GM12878 (cell line): ENCODE results near the gene POLR1H.

Source experiments
- BCLAF1 ChIP-seq: fragments of 450-650 bp; IDR thresholded peaks from 2 replicates; pipeline ENCODE4 v1.6.1; 2017; ENCODE audit warnings: antibody characterized with exemption, mild to moderate bottlenecking, moderate library complexity
- CTCF ChIP-seq, 3 experiments: IDR thresholded peaks in 2 of 3; conservative IDR thresholded peaks in 1 of 3; 2 replicates each; pipeline ENCODE4 v1.5.1; 2011; ENCODE audit warnings: low read depth in 3 of 3, low read length in 3 of 3, mild to moderate bottlenecking in 3 of 3, control low read depth in 2 of 3, moderate library complexity in 2 of 3, inconsistent platforms in 1 of 3, mixed read lengths in 1 of 3; ENCODE audit not compliant: control insufficient read depth in 2 of 3, insufficient read depth in 1 of 3; ENCODE audit errors: extremely low read depth in 1 of 3
- EZH2 ChIP-seq: IDR thresholded peaks from 2 replicates; pipeline ENCODE4 v1.6.1; 2012; ENCODE audit warnings: low read depth, mild to moderate bottlenecking, control low read depth, inconsistent platforms, low read length, borderline replicate concordance; ENCODE audit not compliant: control insufficient read depth
- FOXM1 ChIP-seq: IDR thresholded peaks from 2 replicates; pipeline ENCODE4 v1.6.1; 2012; ENCODE audit warnings: low read depth, mild to moderate bottlenecking, inconsistent platforms, low read length, moderate library complexity
- HDAC6 ChIP-seq: fragments of 200-600 bp; sonication (generic); IDR thresholded peaks from one replicate; pipeline ENCODE4 v1.8.0; 2017; ENCODE audit warnings: antibody characterized with exemption; ENCODE audit not compliant: unreplicated experiment
- NRF1 ChIP-seq: conservative IDR thresholded peaks from 2 replicates; pipeline ENCODE4 v1.6.1; 2011; ENCODE audit warnings: mild to moderate bottlenecking, low read depth, low read length, improper control_type of control experiment
- POLR2A ChIP-seq: IDR thresholded peaks from 2 replicates; pipeline ENCODE4 v1.6.1; 2011; ENCODE audit warnings: low read depth, mild to moderate bottlenecking, low read length
- USF1 ChIP-seq: IDR thresholded peaks from 2 replicates; pipeline ENCODE4 v1.6.1; 2011; ENCODE audit warnings: borderline replicate concordance, low read depth, mild to moderate bottlenecking, moderate library complexity, mixed read lengths, low read length; ENCODE audit not compliant: insufficient read depth; ENCODE audit errors: extremely low read length
- YY1 ChIP-seq: IDR thresholded peaks from 2 replicates; pipeline ENCODE4 v1.6.1; 2011; ENCODE audit warnings: low read depth, mild to moderate bottlenecking, low read length
- ZBTB33 ChIP-seq: fragments of 450-650 bp; IDR thresholded peaks from 2 replicates; pipeline ENCODE4 v1.6.1; 2017; ENCODE audit warnings: mild to moderate bottlenecking

GRCh38 chr6:30043744-30044143 lies 17.3 kb upstream of the POLR1H start:
- TF ChIP-seq EZH2 (no peak), ZBTB33 (no peak), USF1 (no peak), HDAC6 (no peak), NRF1 (no peak), CTCF (IDR thresholded peaks at IDR 0.05 in 2 of 3, conservative IDR thresholded peaks at IDR 0.05 in 1 of 3; ENCODE audit: control insufficient read depth in 2 of 3, extremely low read depth in 1 of 3, insufficient read depth in 1 of 3, low read depth in 3 of 3, low read length in 3 of 3) (no peak), POLR2A (no peak), BCLAF1 (no peak), YY1 (no peak), FOXM1 (no peak)
